ENCODE data around the gene ARHGEF40.

ARHGEF40 gene

GRCh38 chr14:21070083-21070609 lies at the start of gene ARHGEF40:
ARHGEF40 (plus strand) TSS chr14:21070304; CDS start chr14:21070397, 93 bp downstream.
- DNase-seq (ENCODE audit: low read depth, low spot score): no peak
- H3K27ac ChIP-seq: peak within 1 kb of the TSS; percentile 49

- DNase-seq (ENCODE audit: low read depth, low spot score): no peak
- H3K27ac ChIP-seq: peak overlapping the region; percentile 23
These were observed 49.0 kb upstream of the ARHGEF40 start for GRCh38 chr14:21020977-21021545.

- no peak overlapping the region for H3K27ac ChIP-seq
- DNase-seq (ENCODE audit: low read depth, low spot score): no peak
These were observed 47.4 kb upstream of the ARHGEF40 start for GRCh38 chr14:21022686-21023085.

- no peak for DNase-seq (ENCODE audit: low read depth, low spot score)
- H3K27ac ChIP-seq: no peak overlapping the region
These were observed 46.9 kb upstream of the ARHGEF40 start for GRCh38 chr14:21023174-21023573.

- DNase-seq (ENCODE audit: low read depth, low spot score): no peak
- no peak overlapping the region for H3K27ac ChIP-seq
These were observed 46.1 kb upstream of the ARHGEF40 start for GRCh38 chr14:21023817-21024584.

- no peak within 1 kb of the TSS for H3K27ac ChIP-seq
- no peak for DNase-seq (ENCODE audit: low read depth, low spot score)
These were observed 45.3 kb upstream of the ARHGEF40 start, which contains the start of gene NDRG2 for GRCh38 chr14:21024585-21025370. NDRG2 (minus strand) TSS chr14:21025061; CDS start chr14:21023315, 1,746 bp downstream.

GRCh38 chr14:21025371-21026273 lies 44.5 kb upstream of the ARHGEF40 start:
- DNase-seq (ENCODE audit: low read depth, low spot score): no peak
- no peak overlapping the region for H3K27ac ChIP-seq

GRCh38 chr14:21026274-21026987 lies 43.7 kb upstream of the ARHGEF40 start:
- no peak for DNase-seq (ENCODE audit: low read depth, low spot score)
- H3K27ac ChIP-seq: no peak overlapping the region

- H3K27ac ChIP-seq: no peak overlapping the region
- no peak for DNase-seq (ENCODE audit: low read depth, low spot score)
These were observed 43.2 kb upstream of the ARHGEF40 start for GRCh38 chr14:21026988-21027315.

- no peak within 1 kb of the TSS for H3K27ac ChIP-seq
- no peak for DNase-seq (ENCODE audit: low read depth, low spot score)
These were observed 40.2 kb upstream of the ARHGEF40 start, which contains the start of gene TPPP2 for GRCh38 chr14:21029917-21030316. TPPP2 (plus strand) TSS chr14:21030217; CDS start chr14:21030582, 365 bp downstream.

GRCh38 chr14:21030531-21030930 lies 39.6 kb upstream of the ARHGEF40 start:
- DNase-seq (ENCODE audit: low read depth, low spot score): no peak
- H3K27ac ChIP-seq: no peak overlapping the region

GRCh38 chr14:21032326-21033132 lies 37.6 kb upstream of the ARHGEF40 start:
- no peak overlapping the region for H3K27ac ChIP-seq
- no peak for DNase-seq (ENCODE audit: low read depth, low spot score)

GRCh38 chr14:21033133-21033698 lies 36.9 kb upstream of the ARHGEF40 start:
- no peak overlapping the region for H3K27ac ChIP-seq
- DNase-seq (ENCODE audit: low read depth, low spot score): no peak

GRCh38 chr14:21034707-21035106 lies 35.4 kb upstream of the ARHGEF40 start, which contains the start of gene RNASE13:
RNASE13 (minus strand) TSS chr14:21034807; CDS start chr14:21034288, 519 bp downstream.
- DNase-seq (ENCODE audit: low read depth, low spot score): no peak
- no peak within 1 kb of the TSS for H3K27ac ChIP-seq

GRCh38 chr14:21036751-21037150 lies 33.4 kb upstream of the ARHGEF40 start:
- peak overlapping the region; percentile 21 for H3K27ac ChIP-seq
- no peak for DNase-seq (ENCODE audit: low read depth, low spot score)

- DNase-seq (ENCODE audit: low read depth, low spot score): no peak
- peak overlapping the region; percentile 21 for H3K27ac ChIP-seq
These were observed 32.9 kb upstream of the ARHGEF40 start for GRCh38 chr14:21037156-21037555.

- DNase-seq (ENCODE audit: low read depth, low spot score): no peak
- peak overlapping the region; percentile 94 for H3K27ac ChIP-seq
These were observed 31.4 kb upstream of the ARHGEF40 start for GRCh38 chr14:21038441-21039422.

Measured in epithelial cell of prostate (primary cell).